Ectodermal cell (in vitro differentiated cells): ENCODE measurements around the gene PPIF.

Source experiments
- H3K27ac ChIP-seq: 2 replicates; pipeline ENCODE4 v1.7.0; 2013; ENCODE audit warnings: mild to moderate bottlenecking, low read depth, low read length; ENCODE audit not compliant: insufficient read depth, poor library complexity, severe bottlenecking
- H3K27me3 ChIP-seq: 2 replicates; pipeline ENCODE4 v1.7.0; 2013; ENCODE audit warnings: mild to moderate bottlenecking, low read length; ENCODE audit not compliant: insufficient read depth, control insufficient read depth, poor library complexity, severe bottlenecking
- H3K36me3 ChIP-seq: one replicate; pipeline ENCODE4 v1.7.0; 2013; ENCODE audit warnings: low read length; ENCODE audit not compliant: control insufficient read depth, insufficient read depth
- H3K4me1 ChIP-seq: one replicate; pipeline ENCODE4 v1.7.0; 2013; ENCODE audit warnings: low read length; ENCODE audit not compliant: control insufficient read depth, insufficient read depth
- H3K4me3 ChIP-seq: 2 replicates; pipeline ENCODE4 v1.7.0; 2013; ENCODE audit warnings: low read depth, low read length, control low read depth; ENCODE audit not compliant: insufficient read depth
- H3K9me3 ChIP-seq: 2 replicates; pipeline ENCODE4 v1.7.0; 2013; ENCODE audit warnings: mild to moderate bottlenecking, low read length, moderate library complexity; ENCODE audit not compliant: control insufficient read depth
- WGBS, 2 experiments: methylation state at CpG; one replicate each; pipeline ENCODE4 v1.1.7; 2013; ENCODE audit warnings: missing lambda C conversion rate in 2 of 2; 5-methylcytosine and 5-hydroxymethylcytosine counted together

PPIF gene

GRCh38 chr10:79305988-79306387 is 41.3 kb upstream of the PPIF start:
- no peaks in the 10 kb centered on the region for H3K27me3 ChIP-seq

DNA sequence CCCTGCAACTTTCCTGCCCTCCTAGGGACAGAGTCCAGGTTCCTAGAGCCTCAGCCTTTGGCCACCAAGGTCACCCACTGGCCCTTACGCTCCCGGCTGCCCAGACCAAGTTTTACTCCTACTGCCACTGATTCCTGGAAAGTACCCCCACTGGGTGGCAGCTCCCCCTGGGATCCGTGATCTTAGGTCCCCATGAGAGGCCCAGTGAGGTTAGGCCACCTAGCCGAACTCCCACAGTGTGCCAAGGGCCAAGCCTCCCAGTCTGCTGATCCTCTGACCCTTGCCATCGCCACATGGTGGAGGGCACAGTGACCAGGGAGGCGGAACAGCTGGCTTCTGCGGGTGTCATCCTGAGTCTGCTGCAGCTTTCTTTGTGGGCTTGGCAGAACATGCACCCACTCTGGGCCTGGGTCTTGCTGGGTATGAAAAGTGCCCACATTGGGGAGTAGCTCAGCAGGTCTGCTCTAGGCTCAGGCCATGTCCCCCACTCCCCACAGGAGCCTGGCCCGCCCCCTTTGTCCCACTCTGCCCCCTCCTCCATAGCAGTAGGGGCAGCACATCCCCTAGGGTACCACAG is 40.5 kb upstream of the PPIF start:
- H3K27ac ChIP-seq: no peak overlapping the region
- 95 to 96% methylated on average over 8 of the region's 8 CpGs for WGBS, 2 experiments
- H3K27me3 ChIP-seq: no peaks in the 10 kb centered on the region
- H3K36me3 ChIP-seq: peaks cover 65% of the 10 kb centered on the region
- H3K4me1 ChIP-seq: peaks cover 8% of the 10 kb centered on the region
- H3K9me3 ChIP-seq: no peaks in the 10 kb centered on the region
- H3K4me3 ChIP-seq: no peak overlapping the region

More at GRCh38 chr10:79305988-79306387, 41.3 kb upstream of the PPIF start:
- peaks cover 64% of the 10 kb centered on the region for H3K36me3 ChIP-seq
- peaks cover 8% of the 10 kb centered on the region for H3K4me1 ChIP-seq
- 95 to 96% methylated on average over 15 of the region's 15 CpGs for WGBS, 2 experiments
- H3K27ac ChIP-seq: no peak overlapping the region
- H3K9me3 ChIP-seq: no peaks in the 10 kb centered on the region
- no peak overlapping the region for H3K4me3 ChIP-seq

DNA sequence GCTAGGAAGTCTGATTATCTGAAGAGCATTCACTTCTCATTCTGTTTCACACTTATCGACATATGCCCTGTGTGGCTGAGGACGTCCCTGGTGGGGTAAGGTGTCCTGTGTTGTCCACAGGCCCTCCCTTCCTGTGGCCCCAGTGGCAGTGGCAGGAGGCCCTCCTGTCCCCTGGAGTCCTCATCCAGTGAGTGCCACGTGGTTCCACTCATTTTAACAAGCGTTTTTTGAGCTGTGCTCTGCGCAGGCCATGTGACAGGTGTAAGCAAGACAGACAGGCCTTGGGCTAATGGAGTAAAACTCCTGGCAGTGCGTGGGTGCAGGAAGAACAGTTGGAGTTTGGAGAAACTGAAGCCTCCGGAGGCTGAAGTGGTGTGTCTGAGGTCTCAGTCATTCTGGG is 39.3 kb upstream of the PPIF start:
- Histone ChIP-seq H3K27me3 (no peaks in the 10 kb centered on the region), H3K27ac (no peak overlapping the region), H3K4me3 (no peak overlapping the region), H3K9me3 (no peaks in the 10 kb centered on the region), H3K4me1 (peaks cover 8% of the 10 kb centered on the region), H3K36me3 (peaks cover 58% of the 10 kb centered on the region)
- WGBS, 2 experiments: 95% methylated on average over 7 of the region's 7 CpGs

DNA sequence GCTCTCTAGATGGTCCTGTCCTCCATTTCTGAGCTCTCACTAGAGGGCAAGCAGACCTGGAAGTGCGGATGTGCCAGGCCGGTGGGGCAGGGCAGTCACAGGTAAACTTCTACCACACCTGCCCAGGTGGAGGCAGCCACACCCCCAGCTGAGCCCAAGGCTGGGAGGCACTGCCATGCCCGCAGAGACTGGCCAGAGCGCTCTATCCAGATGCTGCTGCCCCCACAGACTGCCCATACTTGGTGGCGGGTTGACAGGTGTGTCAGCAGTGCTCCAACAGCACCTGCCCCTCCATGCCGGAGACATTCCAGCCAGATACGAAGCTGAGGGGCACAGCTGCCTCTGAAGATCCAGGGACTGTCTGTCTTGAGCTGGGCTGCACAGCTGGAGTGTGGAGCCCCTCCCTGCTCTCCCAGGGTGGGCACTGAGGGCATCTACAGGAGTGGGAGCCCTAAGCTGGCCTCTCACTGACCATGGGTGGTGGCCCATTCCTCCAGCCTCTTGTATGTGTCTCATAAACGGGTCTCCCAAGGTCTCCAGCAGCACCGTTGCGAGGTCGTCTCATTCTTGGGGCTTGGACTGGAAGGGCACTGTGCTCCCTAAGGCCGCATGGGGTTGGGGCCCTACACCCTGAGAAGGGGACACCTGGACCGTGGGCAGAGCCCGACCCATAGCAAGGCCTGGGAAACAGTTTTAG is 38.2 kb upstream of the PPIF start:
- Histone ChIP-seq H3K4me3 (no peak overlapping the region), H3K9me3 (no peaks in the 10 kb centered on the region), H3K27me3 (no peaks in the 10 kb centered on the region), H3K27ac (no peak overlapping the region), H3K4me1 (peaks cover 8% of the 10 kb centered on the region), H3K36me3 (peaks cover 50% of the 10 kb centered on the region)
- WGBS, 2 experiments: 94 to 95% methylated on average over 14 of the region's 14 CpGs

GRCh38 chr10:79310200-79310865 is 36.9 kb upstream of the PPIF start:
- Histone ChIP-seq H3K27ac (no peak overlapping the region), H3K4me1 (peaks cover 8% of the 10 kb centered on the region), H3K4me3 (no peak overlapping the region), H3K36me3 (peaks cover 42% of the 10 kb centered on the region), H3K27me3 (no peaks in the 10 kb centered on the region), H3K9me3 (no peaks in the 10 kb centered on the region)
- 92 to 95% methylated on average over 29 of the region's 29 CpGs for WGBS, 2 experiments

GRCh38 chr10:79310911-79311573 is 36.2 kb upstream of the PPIF start:
- no peaks in the 10 kb centered on the region for H3K27me3 ChIP-seq
- 87 to 91% methylated on average over 26 of the region's 26 CpGs for WGBS, 2 experiments
- H3K4me3 ChIP-seq: no peak overlapping the region
- H3K9me3 ChIP-seq: no peaks in the 10 kb centered on the region
- no peak overlapping the region for H3K27ac ChIP-seq
- peaks cover 36% of the 10 kb centered on the region for H3K36me3 ChIP-seq
- peaks cover 8% of the 10 kb centered on the region for H3K4me1 ChIP-seq

DNA sequence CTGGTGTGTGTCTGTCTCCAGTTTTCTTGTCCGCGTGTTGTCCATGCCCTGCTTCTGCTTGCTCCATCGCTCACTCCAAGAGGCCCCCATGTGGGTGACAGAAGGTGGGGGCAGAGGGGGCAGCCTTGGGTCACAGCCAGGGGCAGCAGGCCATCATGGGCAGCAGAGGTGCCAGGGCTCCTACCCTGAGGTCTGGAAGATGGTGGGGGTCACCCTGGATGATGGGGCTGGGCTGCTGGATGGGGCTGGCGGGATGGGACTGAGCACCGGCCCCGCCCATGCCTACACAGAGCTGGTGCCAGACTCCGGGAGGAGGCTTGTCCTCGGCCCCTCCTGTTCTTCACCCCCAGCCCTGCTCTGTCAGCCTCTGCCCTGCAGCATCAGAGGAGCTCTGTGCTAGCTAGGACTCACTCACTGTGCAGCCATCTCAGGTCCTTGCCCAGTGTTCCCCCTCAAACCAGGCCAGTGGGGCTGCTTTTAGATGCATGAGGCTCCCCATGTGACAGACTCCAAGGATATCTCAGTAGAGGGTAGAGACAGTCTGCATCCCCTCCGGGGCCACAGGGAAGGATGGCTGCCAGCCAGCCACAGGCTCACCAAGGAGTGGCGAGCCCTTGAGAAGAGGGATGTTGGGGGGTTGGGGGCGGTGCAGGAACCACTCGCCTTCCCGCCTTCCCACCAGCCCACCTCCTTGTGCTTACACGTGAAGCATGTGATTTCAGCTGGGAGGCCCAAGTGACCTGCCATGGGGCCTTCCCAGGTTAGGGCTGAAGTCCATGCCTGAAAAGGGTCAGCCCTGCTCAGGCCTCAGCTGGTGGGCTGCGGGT is 35.5 kb upstream of the PPIF start:
- Histone ChIP-seq H3K4me3 (no peak overlapping the region), H3K27ac (no peak overlapping the region), H3K27me3 (no peaks in the 10 kb centered on the region), H3K4me1 (peaks cover 10% of the 10 kb centered on the region), H3K9me3 (no peaks in the 10 kb centered on the region), H3K36me3 (peaks cover 30% of the 10 kb centered on the region)
- WGBS, 2 experiments: 88 to 90% methylated on average over 15 of the region's 15 CpGs

DNA sequence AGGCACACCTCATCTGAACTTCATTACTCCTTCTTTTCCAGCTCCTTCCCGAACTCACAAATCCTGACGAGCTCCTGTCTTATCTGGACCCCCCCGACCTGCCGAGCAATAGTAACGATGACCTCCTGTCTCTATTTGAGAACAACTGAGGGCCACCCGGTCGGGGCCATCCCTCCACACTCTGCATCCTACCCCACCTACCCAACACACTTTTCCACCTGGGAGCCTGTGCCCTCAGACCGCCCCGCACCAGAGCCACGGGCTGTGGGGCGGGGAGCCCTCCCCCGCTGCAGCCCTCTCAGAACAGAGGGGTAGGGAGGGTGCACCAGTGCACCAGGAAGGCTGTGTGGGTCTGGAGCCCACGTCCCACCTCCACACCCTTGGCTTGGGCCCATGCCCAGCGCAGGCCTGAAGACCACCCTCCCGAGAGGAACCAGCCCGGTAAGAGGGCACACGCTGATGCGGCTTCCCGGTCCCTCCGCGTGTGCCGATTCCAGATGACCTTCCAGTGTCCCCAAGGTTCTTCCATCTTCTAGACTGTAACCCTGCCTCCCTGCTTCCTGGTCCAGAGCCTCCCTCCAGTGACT is 34.6 kb upstream of the PPIF start:
- Histone ChIP-seq H3K4me1 (peaks cover 19% of the 10 kb centered on the region), H3K36me3 (peaks cover 21% of the 10 kb centered on the region), H3K4me3 (no peak overlapping the region), H3K27me3 (no peaks in the 10 kb centered on the region), H3K9me3 (no peaks in the 10 kb centered on the region), H3K27ac (no peak overlapping the region)
- WGBS, 2 experiments: 95 to 96% methylated on average over 22 of the region's 22 CpGs

- WGBS, 2 experiments: 87 to 91% methylated on average over 8 of the region's 8 CpGs
- H3K27ac ChIP-seq: no peak overlapping the region
- peaks cover 15% of the 10 kb centered on the region for H3K36me3 ChIP-seq
- H3K9me3 ChIP-seq: no peaks in the 10 kb centered on the region
- H3K4me3 ChIP-seq: no peak overlapping the region
- H3K27me3 ChIP-seq: no peaks in the 10 kb centered on the region
- peaks cover 25% of the 10 kb centered on the region for H3K4me1 ChIP-seq
These were observed 33.9 kb upstream of the PPIF start for GRCh38 chr10:79313320-79313719.
